Dermis lymphatic vessel endothelial cell (primary cell): Measurements from ENCODE around the gene NAPA. TPM values are rescaled to one million over a fixed set of nuclear protein-coding genes. Genes with fewer than 3 reads are reported as not detected.

ENCODE experiments used
- total RNA-seq: library from RNA; depleted of rRNA; stranded (reverse); fragments of >200 nt; gene quantifications from 2 replicates; pipeline ENCODE4 v1.2.1, GENCODE V29; 2014

NAPA gene
- total RNA-seq: 59.6 and 70.2 TPM in 2 replicates

DNA sequence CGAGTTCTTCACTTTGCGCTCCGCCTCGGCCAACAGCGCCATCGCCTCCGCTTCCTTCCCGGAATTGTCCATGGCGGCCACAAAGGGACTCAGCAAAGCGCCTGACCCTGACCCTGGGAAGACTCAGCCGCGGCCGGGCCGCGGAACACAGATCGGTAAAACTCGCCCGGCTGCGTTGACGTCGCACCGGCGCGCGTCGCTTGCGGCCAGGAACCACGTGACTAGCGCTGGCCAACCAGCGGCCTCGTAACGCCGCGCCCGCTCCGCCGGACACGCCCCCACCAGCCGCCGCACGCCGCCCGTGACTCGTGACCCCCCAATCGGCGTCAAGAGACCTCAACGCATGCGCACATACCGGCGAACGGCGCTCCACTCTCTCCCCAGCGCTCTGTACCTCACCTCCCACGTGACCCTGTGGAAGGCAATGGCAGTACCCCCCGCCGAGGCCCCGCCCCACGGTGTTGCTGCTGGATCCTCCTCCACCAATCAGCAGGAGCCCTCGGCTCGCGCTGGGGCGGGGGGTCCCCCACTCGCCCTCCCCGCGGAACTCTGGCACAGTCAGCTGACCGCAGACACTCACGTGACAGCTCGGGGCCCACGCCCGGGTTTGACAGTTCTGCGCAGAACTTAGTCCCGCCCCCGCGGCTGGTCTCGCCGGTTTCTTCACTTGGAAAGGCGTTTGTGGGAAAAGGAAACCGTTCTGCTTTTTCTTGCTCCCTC lies at the start of gene NAPA:
Gene NAPA, minus strand, starts transcription at position 195 of the 720 bp plus-strand sequence. Its CDS starts 123 bp downstream, at position 72.

DNA sequence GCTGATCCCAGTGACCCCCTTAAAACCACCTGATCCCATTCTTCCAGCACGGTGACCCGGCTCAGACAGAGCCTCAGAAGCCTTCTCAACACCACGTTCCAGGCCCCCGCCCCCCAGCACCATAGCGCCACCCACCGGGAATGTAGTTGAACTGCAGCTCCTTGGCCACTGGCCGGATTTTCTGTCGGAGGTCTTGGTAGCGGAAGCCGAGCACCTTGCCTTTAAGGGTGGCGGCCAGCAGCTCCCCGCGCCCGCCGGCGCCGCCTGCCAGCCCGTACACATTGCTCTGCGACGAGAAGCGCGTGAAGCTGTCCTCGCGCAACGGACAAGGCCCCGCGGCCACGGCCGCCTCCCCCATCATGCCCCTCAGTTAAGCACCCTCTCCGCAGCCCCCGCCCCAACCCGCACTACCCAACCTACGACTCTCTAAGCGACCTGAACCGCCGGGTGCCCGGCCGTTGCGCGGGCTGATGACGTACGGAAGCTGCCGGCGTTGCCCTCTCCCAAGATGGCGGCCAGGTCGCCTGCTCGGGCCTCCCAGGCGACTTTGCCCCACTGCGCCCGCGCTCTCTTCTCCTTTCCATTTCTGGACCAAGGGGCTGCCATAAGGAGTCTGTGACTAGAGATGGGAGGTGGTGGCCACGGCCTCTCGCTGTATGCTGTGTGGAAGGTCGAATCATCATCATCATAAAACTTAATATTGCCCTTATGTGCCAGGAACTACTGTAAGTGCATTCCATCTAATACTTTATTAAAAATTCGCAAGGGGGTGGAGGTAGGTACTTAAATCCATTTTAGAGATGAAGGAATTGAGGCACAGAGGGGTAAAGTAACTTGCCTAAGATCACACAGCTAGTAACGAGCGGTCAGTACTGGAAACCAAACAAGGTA lies 30.8 kb downstream of the NAPA start, which contains the start of gene KPTN:
Gene KPTN, minus strand, starts transcription at position 420 of the 891 bp plus-strand sequence. Its CDS starts 59 bp downstream, at position 361.

DNA sequence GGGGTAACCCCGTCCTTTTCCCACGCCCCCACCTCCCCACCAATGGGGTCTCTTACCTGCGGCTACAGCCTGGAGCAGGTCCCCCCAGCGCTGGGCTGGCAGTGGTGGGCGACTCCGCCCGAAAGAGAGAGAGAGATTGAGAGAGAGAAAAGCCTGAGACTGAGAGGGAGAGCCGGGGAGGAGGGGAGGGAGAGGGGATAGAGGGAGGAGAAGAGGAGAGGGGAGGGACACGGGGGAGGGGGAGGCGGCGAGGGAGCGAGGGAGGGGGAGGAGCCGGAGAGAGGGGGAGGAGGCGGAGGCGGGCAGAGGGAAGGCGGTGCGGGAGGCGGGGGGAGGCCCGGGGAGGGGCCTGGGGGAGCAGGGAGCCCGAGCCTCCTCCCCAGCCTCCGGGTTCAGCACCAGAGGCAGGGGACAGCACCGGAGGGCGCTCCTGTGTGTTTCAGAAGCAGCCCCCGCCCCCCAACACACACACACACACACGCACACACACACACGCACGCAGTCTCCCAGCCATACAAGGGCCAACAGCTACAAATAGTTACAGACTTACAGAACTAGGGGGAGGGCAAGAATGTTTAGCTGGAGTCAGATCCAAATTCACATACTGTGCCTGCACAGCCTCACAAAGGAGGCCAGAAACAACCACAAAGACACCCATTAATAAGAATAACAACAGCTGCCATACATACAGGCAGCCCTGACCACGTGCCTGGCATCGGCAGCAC lies 43.0 kb downstream of the NAPA start, which contains the start of gene SLC8A2:
Gene SLC8A2, minus strand, starts transcription at position 161 of the 725 bp plus-strand sequence. CDS start 5,490 bp downstream, outside the sequence.

Other genes starting within 250 kb of the NAPA start
- gene INAFM1, start 240.2 kb downstream of the NAPA start, total RNA-seq: 0.69 and 1.1 TPM in 2 replicates
- not detected in 2 replicates for gene C5AR1, start 205.2 kb downstream of the NAPA start, total RNA-seq
- gene C5AR2, start 182.9 kb downstream of the NAPA start, total RNA-seq: under 0.01 and 0.11 TPM in 2 replicates
- gene DHX34, start 165.7 kb downstream of the NAPA start, total RNA-seq: 3.0 and 6.2 TPM in 2 replicates
- 0.09 and 0.33 TPM in 2 replicates for gene MEIS3, start 95.5 kb downstream of the NAPA start, total RNA-seq
- gene SLC8A2, start 43.2 kb downstream of the NAPA start, total RNA-seq: not detected in 2 replicates
- gene KPTN, start 30.8 kb downstream of the NAPA start, total RNA-seq: 2.7 and 3.4 TPM in 2 replicates
- 0.22 and 0.77 TPM in 2 replicates for gene ZNF541, start 58.1 kb upstream of the NAPA start, total RNA-seq
- gene BICRA, start 94.1 kb upstream of the NAPA start, total RNA-seq: 2.3 and 3.7 TPM in 2 replicates
- gene EHD2, start 198.4 kb upstream of the NAPA start, total RNA-seq: 83.8 and 85.5 TPM in 2 replicates
- gene NOP53, start 230.5 kb upstream of the NAPA start, total RNA-seq: 82.9 and 109 TPM in 2 replicates